ENCODE data around the gene NTM.

The NTM gene

GRCh38 chr11:131373756-131374155 is 3.3 kb downstream of the NTM start:
- DNase-seq = no peak

GRCh38 chr11:131375421-131375820 is 5.0 kb downstream of the NTM start:
- no peak for DNase-seq

- DNase-seq = no peak
Measured at GRCh38 chr11:131375915-131376314, 5.5 kb downstream of the NTM start.

DNA sequence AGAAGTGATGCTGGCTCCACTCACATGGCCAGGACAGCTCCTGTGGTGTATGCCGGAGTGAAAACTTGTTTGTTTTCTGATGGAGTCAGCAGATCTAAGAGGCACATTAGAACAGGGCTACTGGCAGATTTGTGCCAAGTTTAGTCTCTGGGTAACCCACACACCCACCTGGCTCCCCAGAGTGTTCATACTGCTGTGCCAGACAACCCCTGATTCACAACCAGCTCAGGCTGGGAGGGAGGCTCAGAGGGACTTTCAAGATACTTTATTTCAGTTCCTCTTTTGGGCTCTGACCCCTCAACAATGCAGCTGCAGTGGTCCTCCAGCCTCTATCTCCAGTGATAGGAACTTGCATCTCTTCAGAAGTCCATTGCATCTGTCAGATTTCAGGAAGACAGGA is 8.5 kb downstream of the NTM start:
- no peak for DNase-seq

DNA sequence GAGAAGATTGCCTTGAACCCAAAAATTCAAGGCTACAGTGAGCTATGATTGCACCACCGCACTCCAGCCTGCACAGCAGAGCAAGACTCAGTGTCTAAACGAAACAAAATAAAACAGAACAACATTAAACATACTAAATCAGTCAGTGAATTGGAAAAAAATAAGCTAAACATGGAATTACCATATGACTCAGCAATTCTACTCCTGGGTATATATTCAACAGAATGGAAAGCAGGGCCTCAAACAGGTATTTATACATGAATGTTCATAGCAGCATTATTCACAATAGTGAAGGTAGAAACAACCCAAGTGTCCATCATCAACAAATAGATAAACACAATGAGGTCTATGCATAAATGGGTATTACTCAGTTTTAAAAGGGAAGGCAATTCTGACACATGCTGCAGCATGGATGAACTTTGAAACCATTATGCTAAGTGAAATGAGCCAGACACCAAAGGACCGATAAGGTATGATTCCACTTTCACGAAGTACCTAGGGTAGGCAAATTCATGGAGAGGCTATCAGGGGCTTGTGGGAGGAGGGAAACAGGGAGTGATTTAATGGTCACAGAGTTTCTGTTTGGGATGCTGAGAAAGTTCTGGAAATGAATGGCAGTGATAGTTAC is 15.5 kb downstream of the NTM start:
- DNase-seq = no peak

- DNase-seq = no peak
Measured at GRCh38 chr11:131386408-131386807, 16.0 kb downstream of the NTM start.

GRCh38 chr11:131388030-131388429 is 17.6 kb downstream of the NTM start:
- no peak for DNase-seq

- no peak for DNase-seq
Measured at GRCh38 chr11:131389582-131389981, 19.2 kb downstream of the NTM start.

DNA sequence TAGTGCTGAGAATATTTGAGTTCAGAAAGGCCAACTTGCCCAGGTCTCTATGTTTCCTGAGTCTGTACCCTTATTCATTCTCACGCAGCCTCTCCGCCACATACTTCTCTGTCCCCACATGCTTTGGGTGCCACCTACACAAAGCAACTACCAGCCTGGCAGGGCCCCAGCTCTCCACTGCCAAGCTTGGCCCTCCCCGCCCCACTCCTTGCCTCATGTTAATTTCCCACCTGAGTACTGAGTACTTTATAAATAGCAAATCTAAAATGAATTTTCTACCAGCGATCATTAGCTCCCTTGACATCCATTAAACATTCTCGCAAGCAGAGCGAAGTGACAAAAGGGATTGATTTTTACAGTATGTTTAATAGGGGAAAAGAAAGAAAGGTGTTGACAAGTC is 20.8 kb downstream of the NTM start:
- DNase-seq = no peak

GRCh38 chr11:131392528-131393255 is 22.3 kb downstream of the NTM start:
- DNase-seq = no peak

DNA sequence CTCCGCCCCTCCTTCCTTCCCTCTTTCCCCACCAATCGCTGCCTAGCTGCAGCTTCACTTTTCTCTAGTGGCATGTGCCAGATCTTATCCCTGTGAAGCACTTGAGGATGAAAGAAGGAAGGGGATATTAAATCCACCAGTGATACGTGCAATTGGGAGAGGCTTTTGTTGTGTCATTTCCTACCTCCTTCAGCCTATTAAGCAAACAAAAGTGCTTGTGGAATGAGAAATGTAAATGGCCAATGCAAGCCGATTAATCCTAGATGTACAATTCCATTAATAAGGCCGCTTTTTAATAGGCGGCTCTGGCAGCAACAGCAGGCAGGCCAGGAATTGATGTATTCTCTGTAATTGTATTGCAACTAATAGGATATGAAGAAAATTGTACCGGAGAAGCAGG is 23.3 kb downstream of the NTM start:
- no peak for DNase-seq

DNA sequence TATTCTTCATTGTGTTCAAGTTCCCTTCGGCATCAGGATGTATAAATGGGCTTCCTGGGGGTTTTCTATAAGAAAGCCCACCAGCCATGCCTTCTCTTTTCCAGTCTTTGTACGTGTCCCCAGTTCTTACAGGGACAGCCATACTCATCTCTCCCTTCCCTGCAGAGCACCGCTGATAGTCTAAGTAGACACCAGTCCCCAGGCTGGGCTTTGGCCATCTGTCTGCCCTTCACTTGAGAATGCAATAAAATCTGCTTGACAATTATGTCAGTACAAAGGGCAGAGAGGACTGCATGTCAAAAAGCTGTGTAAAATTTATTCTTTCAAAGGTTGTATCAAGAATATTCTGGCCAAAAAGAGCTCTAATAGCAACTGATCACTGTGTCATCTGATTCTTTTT is 27.3 kb downstream of the NTM start:
- DNase-seq = no peak

DNA sequence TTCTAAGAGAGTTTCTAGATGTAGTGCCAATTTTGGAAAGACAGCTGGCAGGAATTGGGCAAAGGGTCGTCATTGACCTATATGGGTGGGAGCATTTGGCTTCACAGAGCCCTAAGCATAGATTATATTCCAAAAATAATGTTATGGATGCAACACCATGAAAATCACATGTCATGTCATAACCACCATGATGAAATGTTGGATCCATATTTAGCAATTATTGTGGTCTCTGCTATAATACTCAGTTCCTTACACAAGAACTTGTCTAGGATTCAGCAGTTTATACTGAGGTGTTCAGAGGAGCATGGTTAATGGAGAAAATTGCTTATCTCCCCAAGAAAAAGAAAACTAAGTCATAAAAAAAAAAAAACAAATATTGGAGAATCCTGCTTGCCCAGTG is 31.6 kb downstream of the NTM start:
- no peak for DNase-seq

- no peak for DNase-seq
Measured at GRCh38 chr11:131404010-131404409, 33.6 kb downstream of the NTM start.

- no peak for DNase-seq
Measured at GRCh38 chr11:131408025-131408640, 37.7 kb downstream of the NTM start.

GRCh38 chr11:131409345-131409744 is 38.9 kb downstream of the NTM start:
- DNase-seq = no peak

DNA sequence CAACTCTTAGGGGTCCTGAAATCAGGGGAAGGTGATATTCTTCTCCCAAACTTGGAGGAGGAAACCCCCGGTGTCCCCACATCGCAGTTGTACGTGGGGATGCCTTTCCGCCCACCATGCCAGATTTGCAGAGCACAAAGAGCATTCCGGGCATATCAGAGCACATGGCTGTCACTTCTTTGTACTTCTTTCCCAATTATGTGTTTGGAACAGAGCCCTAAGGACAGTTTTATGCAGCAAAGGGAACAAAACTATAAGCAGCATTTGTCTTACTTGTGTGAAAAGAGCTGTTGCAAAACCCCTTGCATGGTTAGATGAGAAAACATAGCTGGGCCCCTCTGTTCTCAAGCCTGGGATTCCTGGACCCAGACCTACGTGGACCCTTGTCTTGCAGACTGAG is 41.2 kb downstream of the NTM start:
- DNase-seq = no peak

DNA sequence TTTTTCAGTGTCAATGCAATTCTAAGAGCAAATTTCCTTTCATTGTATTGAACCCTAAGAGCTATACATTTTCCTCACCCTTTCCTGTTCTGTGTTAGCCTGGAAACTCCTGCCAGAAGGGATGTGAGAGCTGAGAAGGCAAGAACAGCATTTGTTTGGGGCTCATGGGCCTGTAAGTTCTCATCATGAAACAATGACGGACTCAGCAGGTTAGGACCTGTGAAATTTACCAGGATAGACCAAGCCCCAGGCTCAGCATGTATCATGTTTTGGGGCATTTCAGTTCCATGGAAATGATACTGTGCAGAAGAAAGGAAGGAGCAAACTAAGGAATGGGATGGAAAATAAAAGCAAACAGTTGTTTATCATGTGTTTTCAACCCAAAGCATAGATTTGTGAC is 41.6 kb downstream of the NTM start:
- no peak for DNase-seq

DNA sequence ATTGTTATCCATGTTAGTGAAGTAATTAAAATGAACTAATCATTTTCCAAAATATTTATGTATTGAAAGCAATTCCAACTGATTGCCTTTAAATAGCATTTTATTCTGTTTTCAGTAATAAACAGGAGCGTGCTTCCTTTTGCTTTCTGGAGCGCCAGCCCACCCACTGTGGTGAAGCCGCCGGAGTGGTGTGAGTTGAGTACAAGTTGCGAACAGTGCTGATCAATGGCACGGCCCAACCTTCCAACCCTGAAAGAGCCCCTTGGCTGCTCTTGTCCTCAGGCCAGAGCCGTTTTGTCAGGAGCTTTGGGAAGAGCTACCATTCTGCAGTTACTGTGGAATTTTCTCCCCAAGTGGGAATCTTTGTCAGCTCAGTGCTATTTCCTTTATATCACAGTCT is 42.8 kb downstream of the NTM start:
- DNase-seq = no peak

GRCh38 chr11:131418189-131418588 is 47.8 kb downstream of the NTM start:
- DNase-seq = no peak

GRCh38 chr11:131421066-131421855 is 50.8 kb downstream of the NTM start:
- no peak for DNase-seq

DNA sequence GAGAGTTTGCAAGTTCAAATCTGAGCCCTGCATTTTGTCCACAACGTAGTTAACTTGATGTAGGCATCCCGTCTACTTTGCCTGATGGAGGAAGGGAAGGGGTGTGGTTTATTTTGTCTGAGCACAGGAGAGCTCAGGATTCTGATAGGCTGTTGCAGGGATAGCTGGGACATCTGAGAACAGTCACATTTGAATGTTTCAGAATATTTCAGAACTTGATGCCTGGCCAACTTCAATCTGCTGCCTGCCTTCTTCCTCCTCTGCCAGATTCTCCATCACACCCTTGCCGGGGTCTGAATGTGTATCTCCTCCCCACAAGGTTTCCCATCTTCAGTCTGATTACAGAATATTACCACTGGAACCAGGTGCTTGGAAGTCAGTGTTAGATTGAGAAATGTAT is 51.6 kb downstream of the NTM start:
- no peak for DNase-seq

- no peak for DNase-seq
Measured at GRCh38 chr11:131422496-131422895, 52.1 kb downstream of the NTM start.

GRCh38 chr11:131423688-131424087 is 53.3 kb downstream of the NTM start:
- no peak for DNase-seq

Measured in NCI-H187 (cell line).